OCI-LY1 (cell line): ENCODE measurements around the gene SNX5.

Source experiments
- H2AFZ ChIP-seq: fragments of 200-600 bp; sonication (generic), shearing (Covaris generic); 2 replicates; pipeline ENCODE4 v1.6.0; 2014; ENCODE audit warnings: antibody characterized with exemption, mild to moderate bottlenecking, low read length
- H3F3A ChIP-seq: fragments of 200-600 bp; sonication (generic), shearing (Covaris generic); 2 replicates; pipeline ENCODE4 v1.6.0; 2014; ENCODE audit warnings: mild to moderate bottlenecking, antibody characterized with exemption, low read length, moderate library complexity; ENCODE audit not compliant: insufficient read depth
- H3K27ac ChIP-seq: fragments of 200-600 bp; sonication (generic); 2 replicates; pipeline ENCODE4 v1.5.1; 2014; ENCODE audit warnings: low read length, mixed run types, mild to moderate bottlenecking, low read depth; ENCODE audit not compliant: poor library complexity, severe bottlenecking
- H3K27me3 ChIP-seq: fragments of 200-600 bp; sonication (generic); 2 replicates; pipeline ENCODE4 v1.6.0; 2014; ENCODE audit warnings: antibody characterized with exemption, mild to moderate bottlenecking, low read length, moderate library complexity; ENCODE audit not compliant: insufficient read depth
- H3K36me3 ChIP-seq: fragments of 200-600 bp; sonication (generic); 2 replicates; pipeline ENCODE4 v1.6.1; 2014; ENCODE audit warnings: mild to moderate bottlenecking, antibody characterized with exemption, low read length, moderate library complexity, mixed read lengths; ENCODE audit not compliant: insufficient read depth
- H3K4me1 ChIP-seq: fragments of 200-600 bp; sonication (generic); 2 replicates; pipeline ENCODE4 v1.5.1; 2014; ENCODE audit warnings: mild to moderate bottlenecking, low read length, moderate library complexity; ENCODE audit not compliant: insufficient read depth, severe bottlenecking
- H3K4me2 ChIP-seq: fragments of 200-600 bp; sonication (generic), shearing (Covaris generic); 2 replicates; pipeline ENCODE4 v1.6.1; 2014; ENCODE audit warnings: low read length
- H3K4me3 ChIP-seq: fragments of 200-600 bp; sonication (generic); 2 replicates; pipeline ENCODE4 v1.5.1; 2014; ENCODE audit warnings: low read length, low read depth, mild to moderate bottlenecking, mixed read lengths; ENCODE audit not compliant: poor library complexity, severe bottlenecking
- H3K79me2 ChIP-seq: fragments of 200-600 bp; shearing (Covaris generic); 2 replicates; pipeline ENCODE4 v1.6.1; 2016; ENCODE audit warnings: mixed run types, low read length, mixed read lengths; ENCODE audit not compliant: insufficient read depth
- H3K9ac ChIP-seq: fragments of 200-600 bp; sonication (generic), shearing (Covaris generic); 2 replicates; pipeline ENCODE4 v1.6.1; 2014; ENCODE audit warnings: mild to moderate bottlenecking, low read length, mixed read lengths
- H3K9me2 ChIP-seq: fragments of 200-600 bp; sonication (generic), shearing (Covaris generic); 2 replicates; pipeline ENCODE4 v1.6.1; 2014; ENCODE audit warnings: low read depth, mild to moderate bottlenecking, low read length, mixed read lengths
- H3K9me3 ChIP-seq: fragments of 200-600 bp; shearing (Covaris generic); 2 replicates; pipeline ENCODE4 v1.6.1; 2014; ENCODE audit warnings: low read length, mixed read lengths
- H4K20me1 ChIP-seq: fragments of 200-600 bp; sonication (generic), shearing (Covaris generic); 2 replicates; pipeline ENCODE4 v1.6.0; 2016; ENCODE audit warnings: mild to moderate bottlenecking, low read length; ENCODE audit not compliant: insufficient read depth
- EZH2 ChIP-seq: fragments of 200-600 bp; sonication (generic), shearing (Covaris generic); IDR thresholded peaks from 2 replicates; pipeline ENCODE4 v1.8.0; 2017; ENCODE audit warnings: borderline replicate concordance, mixed run types, mild to moderate bottlenecking, antibody characterized with exemption, low read length, moderate library complexity, mixed read lengths
- TF ChIP-seq, protein P1 (sequence below): fragments of 200-600 bp; sonication (generic), shearing (Covaris generic); IDR thresholded peaks from 2 replicates; pipeline ENCODE4 v1.5.1; 2017; ENCODE audit warnings: mild to moderate bottlenecking, antibody characterized with exemption, low read length, moderate library complexity, mixed read lengths

The SNX5 gene

DNA sequence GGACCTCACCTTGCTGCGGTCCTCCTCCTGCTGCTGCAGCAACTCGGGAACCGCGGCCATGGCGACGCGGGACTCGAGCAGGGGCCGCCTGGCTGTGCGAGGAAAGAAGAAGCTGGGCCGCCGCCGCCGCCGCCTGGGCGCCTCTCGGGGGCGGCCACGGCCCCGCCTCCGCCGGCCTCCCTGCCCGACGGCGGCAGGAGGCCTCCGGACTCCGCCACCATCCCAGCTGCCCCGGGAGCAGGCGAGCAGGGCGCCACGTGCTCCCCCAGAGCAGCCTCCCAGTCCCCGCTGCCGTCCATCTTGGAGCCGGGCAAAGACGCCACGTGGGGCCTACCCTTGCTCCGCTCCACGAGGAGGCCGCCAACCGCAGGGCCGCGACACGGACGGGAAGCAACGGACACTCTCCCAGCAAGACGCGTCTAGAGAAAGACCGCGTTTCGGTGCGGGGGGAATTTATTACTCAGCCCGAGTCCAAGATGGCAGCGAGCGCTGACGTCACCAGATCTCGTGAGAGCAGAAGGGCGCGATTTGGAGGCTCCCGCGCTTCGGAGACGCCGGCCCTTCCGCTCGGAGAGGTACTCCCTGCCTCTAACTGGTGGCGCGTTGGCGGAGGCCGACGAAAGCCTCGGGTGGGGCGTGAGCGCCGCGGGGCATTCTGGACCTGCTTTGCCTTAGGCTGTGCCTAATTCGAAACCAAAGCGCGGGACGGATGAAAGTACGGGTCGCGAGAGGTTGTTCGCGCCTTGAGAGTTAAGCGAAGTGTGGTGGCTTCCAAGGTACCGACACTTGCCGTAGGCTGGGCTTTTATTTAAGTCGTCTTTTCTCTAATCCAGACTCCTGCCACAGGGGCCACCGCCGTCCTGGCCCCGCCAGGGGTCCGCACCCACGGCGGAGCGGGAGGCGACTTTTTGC lies at the start of gene SNX5, which contains the start of gene MGME1:
Gene SNX5, minus strand, starts transcription at position 429 of the 912 bp plus-strand sequence. Its CDS starts 369 bp downstream, at position 60.
Gene MGME1, plus strand, starts transcription at position 653 of the 912 bp plus-strand sequence. CDS start 842 bp downstream, outside the sequence.
- Histone ChIP-seq H3K79me2 (peaks cover 92% of the 10 kb centered on the region), H3K9me2 (no peaks in the 10 kb centered on the region), H3K27ac (peak within 1 kb of the TSS; percentile 98), H3F3A (0 out of 2 replicates have a peak, but pooled peaks cover 3% of the 10 kb centered on the region), H2AFZ (no peak within 1 kb of the TSS), H3K4me1 (peaks cover 60% of the 10 kb centered on the region), H4K20me1 (peaks cover 6% of the 10 kb centered on the region), H3K27me3 (no peaks in the 10 kb centered on the region), H3K4me2 (peak within 1 kb of the TSS; percentile 98), H3K36me3 (peaks cover 67% of the 10 kb centered on the region), H3K4me3 (peak within 1 kb of the TSS; percentile 98), H3K9ac (peak within 1 kb of the TSS; percentile 100), H3K9me3 (no peaks in the 10 kb centered on the region)
- TF ChIP-seq, protein P1, sequence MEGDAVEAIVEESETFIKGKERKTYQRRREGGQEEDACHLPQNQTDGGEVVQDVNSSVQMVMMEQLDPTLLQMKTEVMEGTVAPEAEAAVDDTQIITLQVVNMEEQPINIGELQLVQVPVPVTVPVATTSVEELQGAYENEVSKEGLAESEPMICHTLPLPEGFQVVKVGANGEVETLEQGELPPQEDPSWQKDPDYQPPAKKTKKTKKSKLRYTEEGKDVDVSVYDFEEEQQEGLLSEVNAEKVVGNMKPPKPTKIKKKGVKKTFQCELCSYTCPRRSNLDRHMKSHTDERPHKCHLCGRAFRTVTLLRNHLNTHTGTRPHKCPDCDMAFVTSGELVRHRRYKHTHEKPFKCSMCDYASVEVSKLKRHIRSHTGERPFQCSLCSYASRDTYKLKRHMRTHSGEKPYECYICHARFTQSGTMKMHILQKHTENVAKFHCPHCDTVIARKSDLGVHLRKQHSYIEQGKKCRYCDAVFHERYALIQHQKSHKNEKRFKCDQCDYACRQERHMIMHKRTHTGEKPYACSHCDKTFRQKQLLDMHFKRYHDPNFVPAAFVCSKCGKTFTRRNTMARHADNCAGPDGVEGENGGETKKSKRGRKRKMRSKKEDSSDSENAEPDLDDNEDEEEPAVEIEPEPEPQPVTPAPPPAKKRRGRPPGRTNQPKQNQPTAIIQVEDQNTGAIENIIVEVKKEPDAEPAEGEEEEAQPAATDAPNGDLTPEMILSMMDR = no peak
- TF ChIP-seq EZH2 = no peak

DNA sequence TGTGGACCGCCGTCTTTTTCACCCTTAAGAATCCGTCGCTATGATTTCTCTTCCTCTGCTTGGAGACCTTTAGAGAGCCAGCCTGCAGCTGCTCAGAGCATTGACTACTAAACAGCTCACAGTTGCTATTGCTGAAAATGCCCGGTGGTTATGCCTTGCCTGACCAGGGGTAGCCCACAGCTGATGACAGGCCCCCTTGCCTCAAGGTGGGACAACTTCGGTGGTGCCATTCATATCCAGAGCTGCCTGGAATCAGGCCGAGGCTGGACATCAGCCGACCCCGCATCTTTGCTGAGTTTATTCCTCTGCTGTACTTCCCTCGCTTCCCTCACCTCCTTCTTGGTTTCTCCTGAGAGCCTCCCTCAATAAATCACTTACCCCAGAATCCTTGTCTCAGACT lies 49.5 kb upstream of the SNX5 start:
- H3K4me2 ChIP-seq = no peak overlapping the region
- TF ChIP-seq, protein P1 = no peak
- TF ChIP-seq EZH2 = no peak
- no peaks in the 10 kb centered on the region for H3F3A ChIP-seq
- no peaks in the 10 kb centered on the region for H3K27me3 ChIP-seq
- H3K4me3 ChIP-seq = no peak overlapping the region
- no peak overlapping the region for H3K9ac ChIP-seq
- H2AFZ ChIP-seq = no peak overlapping the region
- H3K27ac ChIP-seq = no peak overlapping the region
- no peaks in the 10 kb centered on the region for H3K79me2 ChIP-seq
- H3K4me1 ChIP-seq = no peaks in the 10 kb centered on the region
- H3K9me2 ChIP-seq = no peaks in the 10 kb centered on the region
- no peaks in the 10 kb centered on the region for H3K36me3 ChIP-seq
- no peaks in the 10 kb centered on the region for H3K9me3 ChIP-seq
- no peaks in the 10 kb centered on the region for H4K20me1 ChIP-seq

DNA sequence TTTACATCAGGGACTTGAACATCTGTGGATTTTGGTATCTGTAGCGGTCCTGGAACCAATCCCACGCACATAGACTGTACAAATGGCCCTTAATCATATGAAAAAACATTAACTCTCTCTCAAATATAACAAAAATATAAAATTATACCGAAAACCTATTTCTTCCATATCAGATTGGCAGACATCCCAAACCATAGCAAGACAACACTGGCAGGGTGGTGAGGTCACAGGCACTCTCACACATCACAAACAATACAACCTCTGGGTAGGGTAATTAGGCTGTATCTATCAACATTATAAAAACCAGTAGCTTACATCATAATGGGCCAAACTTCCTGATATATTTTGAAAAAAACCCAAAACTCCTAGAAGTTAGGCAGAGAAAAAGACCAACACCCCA lies 48.2 kb upstream of the SNX5 start:
- H3K27ac ChIP-seq = no peak overlapping the region
- no peaks in the 10 kb centered on the region for H3K4me1 ChIP-seq
- H3K27me3 ChIP-seq = no peaks in the 10 kb centered on the region
- no peaks in the 10 kb centered on the region for H3K79me2 ChIP-seq
- no peaks in the 10 kb centered on the region for H3K9me2 ChIP-seq
- no peak overlapping the region for H3K4me2 ChIP-seq
- H3K9ac ChIP-seq = no peak overlapping the region
- TF ChIP-seq, protein P1 = no peak
- TF ChIP-seq EZH2 = no peak
- no peaks in the 10 kb centered on the region for H3K9me3 ChIP-seq
- no peaks in the 10 kb centered on the region for H3K36me3 ChIP-seq
- no peak overlapping the region for H3K4me3 ChIP-seq
- no peaks in the 10 kb centered on the region for H4K20me1 ChIP-seq
- H2AFZ ChIP-seq = no peak overlapping the region
- H3F3A ChIP-seq = no peaks in the 10 kb centered on the region
